Measurements from ENCODE around the gene SNHG17. TPM values are rescaled to one million over a fixed set of nuclear protein-coding genes. Genes with fewer than 3 reads are reported as not detected.

Gene SNHG17
- polyA plus RNA-seq, 2 of the 4 experiments (the other 2 are of a cell fraction): 125 to 154 TPM

DNA sequence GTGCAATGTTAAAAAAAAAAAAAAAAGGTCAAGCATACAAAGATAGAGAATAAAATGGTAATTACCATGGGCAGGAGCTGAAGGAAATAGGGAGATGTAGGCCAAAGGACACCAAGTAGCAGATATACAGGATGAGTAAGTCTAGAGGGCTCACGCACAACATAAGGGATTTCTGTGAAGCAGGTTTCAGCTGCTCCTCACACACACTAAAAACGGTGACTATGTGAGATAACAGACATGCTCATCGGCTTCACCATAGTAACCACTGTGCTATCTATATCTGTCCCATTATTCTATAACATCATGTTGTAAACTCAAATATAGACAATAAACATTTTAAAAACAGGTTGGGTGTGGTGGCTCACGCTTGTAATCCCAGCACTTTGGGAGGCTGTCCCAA is 11.6 kb downstream of the SNHG17 start:
- CTCF ChIA-PET: interaction anchor here (0.6 to 3.3 kb wide), 4 partner anchors 11 to 54 kb away, joined by 3 to 22 read pairs (median 4); partner anchors contain the start of gene SNHG17

GRCh38 chr20:38421915-38422314 is 13.2 kb downstream of the SNHG17 start:
- TF ChIP-seq MAZ (IDR thresholded peaks at IDR 0.05; ENCODE audit: borderline replicate concordance, low read depth, low read length) (no peak), REST (IDR thresholded peaks at IDR 0.05) (no peak), SMC3 (IDR thresholded peaks at IDR 0.05) (no peak), CHD4 (IDR thresholded peaks at IDR 0.05; ENCODE audit: borderline replicate concordance) (no peak), MYC (IDR thresholded peaks at IDR 0.05; ENCODE audit: borderline replicate concordance, low read length) (no peak), RAD21 (conservative IDR thresholded peaks at IDR 0.05 in 1 of 2, IDR thresholded peaks at IDR 0.05 in 1 of 2) (no peak), TP53 (CRISPR knock-in tag; IDR thresholded peaks at IDR 0.05) (no peak), CTCF (IDR thresholded peaks at IDR 0.05) (no peak), CBX8 (IDR thresholded peaks at IDR 0.05) (no peak), CBX2 (IDR thresholded peaks at IDR 0.05; ENCODE audit: borderline replicate concordance, low read depth) (no peak), NR3C1 (IDR thresholded peaks at IDR 0.05) (no peak), HOXA7 (CRISPR knock-in tag; IDR thresholded peaks at IDR 0.05) (no peak)
- TF ChIP-seq, protein P1, sequence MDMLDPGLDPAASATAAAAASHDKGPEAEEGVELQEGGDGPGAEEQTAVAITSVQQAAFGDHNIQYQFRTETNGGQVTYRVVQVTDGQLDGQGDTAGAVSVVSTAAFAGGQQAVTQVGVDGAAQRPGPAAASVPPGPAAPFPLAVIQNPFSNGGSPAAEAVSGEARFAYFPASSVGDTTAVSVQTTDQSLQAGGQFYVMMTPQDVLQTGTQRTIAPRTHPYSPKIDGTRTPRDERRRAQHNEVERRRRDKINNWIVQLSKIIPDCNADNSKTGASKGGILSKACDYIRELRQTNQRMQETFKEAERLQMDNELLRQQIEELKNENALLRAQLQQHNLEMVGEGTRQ (IDR thresholded peaks at IDR 0.05): no peak
- ATAC-seq: no peak
- Histone ChIP-seq H3K4me3 (no peak overlapping the region), H3K9me3 (no peaks in the 10 kb centered on the region), H3K27ac (no peak overlapping the region), H3K4me1 (peaks cover 13% of the 10 kb centered on the region), H3K4me2 (no peak overlapping the region)
- CTCF ChIA-PET: interaction anchor here (0.9 to 2.5 kb wide), 5 partner anchors 11 to 24 kb away, joined by 3 to 12 read pairs (median 4); partner anchors contain the start of gene SNHG17
- WGBS (ENCODE audit: missing lambda C conversion rate): 70% methylated on average over 10 of the region's 10 CpGs
- no peak for FAIRE-seq
- DNase-seq (ENCODE audit: low read depth in 1 of 2, low spot score in 1 of 2): no peak
- POLR2A ChIA-PET: interaction anchor here (0.7 kb wide), 1 partner anchor 13 kb away, joined by 3 read pairs; the partner anchor contains the start of gene SNHG17

More for the DNA sequence above, 11.6 kb downstream of the SNHG17 start:
- Histone ChIP-seq H3K4me3 (no peak overlapping the region), H3K4me1 (peaks cover 29% of the 10 kb centered on the region), H3K27ac (no peak overlapping the region), H3K4me2 (no peak overlapping the region), H3K9me3 (no peaks in the 10 kb centered on the region)
- POLR2A ChIA-PET: interaction anchor here (0.6 kb wide), 1 partner anchor 66 kb away, joined by 3 read pairs; no protein-coding TSS in a partner anchor
- DNase-seq (ENCODE audit: low read depth in 1 of 2, low spot score in 1 of 2): no peak
- 90% methylated on average over 4 of the region's 4 CpGs for WGBS (ENCODE audit: missing lambda C conversion rate)
- ATAC-seq: no peak
- no peak for TF ChIP-seq KDM1A (IDR thresholded peaks at IDR 0.05; ENCODE audit: low read depth)
- TF ChIP-seq FOSL2 (IDR thresholded peaks at IDR 0.05): no peak
- TF ChIP-seq FOSL2 (CRISPR knock-in tag; IDR thresholded peaks at IDR 0.05): no peak
- TF ChIP-seq MAFK (IDR thresholded peaks at IDR 0.05; ENCODE audit: partially characterized antibody): no peak
- no peak for TF ChIP-seq JUN (IDR thresholded peaks at IDR 0.05)
- no peak for TF ChIP-seq ZNF302 (CRISPR knock-in tag; IDR thresholded peaks at IDR 0.05)
- TF ChIP-seq CBX2 (IDR thresholded peaks at IDR 0.05; ENCODE audit: borderline replicate concordance, low read depth): no peak
- TF ChIP-seq, protein P2, sequence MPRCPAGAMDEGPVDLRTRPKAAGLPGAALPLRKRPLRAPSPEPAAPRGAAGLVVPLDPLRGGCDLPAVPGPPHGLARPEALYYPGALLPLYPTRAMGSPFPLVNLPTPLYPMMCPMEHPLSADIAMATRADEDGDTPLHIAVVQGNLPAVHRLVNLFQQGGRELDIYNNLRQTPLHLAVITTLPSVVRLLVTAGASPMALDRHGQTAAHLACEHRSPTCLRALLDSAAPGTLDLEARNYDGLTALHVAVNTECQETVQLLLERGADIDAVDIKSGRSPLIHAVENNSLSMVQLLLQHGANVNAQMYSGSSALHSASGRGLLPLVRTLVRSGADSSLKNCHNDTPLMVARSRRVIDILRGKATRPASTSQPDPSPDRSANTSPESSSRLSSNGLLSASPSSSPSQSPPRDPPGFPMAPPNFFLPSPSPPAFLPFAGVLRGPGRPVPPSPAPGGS (IDR thresholded peaks at IDR 0.05): no peak
- no peak for TF ChIP-seq CEBPB (IDR thresholded peaks at IDR 0.05)
- no peak for TF ChIP-seq PHF8 (IDR thresholded peaks at IDR 0.05; ENCODE audit: borderline replicate concordance, low read depth)
- FAIRE-seq: no peak

Measured in A549 (cell line).